Stimulated activated CD8-positive, alpha-beta memory T cell treated with anti-CD3 and anti-CD28 coated beads, Interleukin-2, amount 100 ng/mL, for 1 hour (primary cell): Measurements from ENCODE around the gene TPSD1.
A peak's percentile ranks its signal among the peaks of the same experiment; 100 is the strongest.

Experiments
- DNase-seq, 2 donors: peaks; one replicate each; pipeline ENCODE4 v3.0.0-alpha.2; 2020; ENCODE audit warnings: low read depth in 2 of 2

The TPSD1 gene

DNA sequence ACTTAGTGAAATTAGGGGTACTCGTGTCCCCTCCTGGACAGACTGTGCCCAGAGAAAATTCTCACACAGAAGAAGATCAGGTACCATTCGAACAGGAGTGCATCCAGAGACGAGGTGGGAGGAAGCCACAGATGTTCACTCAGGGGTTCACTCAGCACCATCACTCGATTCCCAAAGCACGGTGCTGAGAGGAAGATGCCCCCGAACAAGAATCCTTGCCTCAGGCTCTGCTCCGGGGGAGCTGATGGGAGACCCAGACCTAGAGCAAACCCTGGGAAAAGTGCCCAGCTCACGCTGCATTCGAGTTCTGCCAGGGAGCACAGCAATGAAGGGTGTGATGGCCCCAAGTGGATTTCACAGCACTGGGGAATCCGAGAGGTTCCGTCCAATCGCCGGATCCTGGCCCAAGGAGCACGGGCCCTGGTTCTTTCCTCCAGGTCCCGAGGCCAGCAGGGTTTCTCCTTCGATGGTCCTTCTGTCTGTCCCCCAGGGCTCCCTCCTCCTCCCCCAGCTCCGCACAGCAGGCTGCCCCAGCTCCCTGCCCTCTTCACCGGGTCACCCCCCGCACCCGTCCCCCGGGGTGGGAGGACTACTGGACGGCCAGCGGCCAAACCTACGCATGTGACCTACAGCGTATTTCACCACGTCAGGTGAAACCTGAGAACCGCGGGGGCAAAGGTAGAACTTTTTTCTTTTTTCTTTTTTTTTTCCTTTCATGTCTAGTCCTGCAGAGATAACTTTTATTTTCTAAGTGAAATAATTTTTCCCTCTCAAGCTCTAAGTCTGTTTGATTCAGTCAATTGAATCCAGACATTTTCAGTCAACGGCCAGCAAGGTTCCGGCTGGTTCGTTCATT lies 43.4 kb downstream of the TPSD1 start:
- DNase-seq: no peak

DNA sequence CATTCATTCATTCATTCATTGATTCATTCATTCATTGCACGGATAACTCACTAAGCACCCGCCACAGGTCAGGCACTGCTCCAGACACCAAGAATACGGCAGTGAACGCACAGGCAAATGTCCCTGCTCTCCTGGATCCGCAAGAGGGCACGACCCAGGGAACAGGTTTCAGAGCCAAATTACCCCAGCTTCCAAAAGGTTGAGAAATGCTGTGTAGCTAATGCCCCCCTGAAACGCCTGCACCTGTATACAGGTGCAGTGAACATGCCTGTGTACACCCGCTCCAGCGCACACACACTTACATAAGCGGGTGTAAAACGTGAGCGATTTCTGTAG lies 44.0 kb downstream of the TPSD1 start:
- DNase-seq: no peak

DNA sequence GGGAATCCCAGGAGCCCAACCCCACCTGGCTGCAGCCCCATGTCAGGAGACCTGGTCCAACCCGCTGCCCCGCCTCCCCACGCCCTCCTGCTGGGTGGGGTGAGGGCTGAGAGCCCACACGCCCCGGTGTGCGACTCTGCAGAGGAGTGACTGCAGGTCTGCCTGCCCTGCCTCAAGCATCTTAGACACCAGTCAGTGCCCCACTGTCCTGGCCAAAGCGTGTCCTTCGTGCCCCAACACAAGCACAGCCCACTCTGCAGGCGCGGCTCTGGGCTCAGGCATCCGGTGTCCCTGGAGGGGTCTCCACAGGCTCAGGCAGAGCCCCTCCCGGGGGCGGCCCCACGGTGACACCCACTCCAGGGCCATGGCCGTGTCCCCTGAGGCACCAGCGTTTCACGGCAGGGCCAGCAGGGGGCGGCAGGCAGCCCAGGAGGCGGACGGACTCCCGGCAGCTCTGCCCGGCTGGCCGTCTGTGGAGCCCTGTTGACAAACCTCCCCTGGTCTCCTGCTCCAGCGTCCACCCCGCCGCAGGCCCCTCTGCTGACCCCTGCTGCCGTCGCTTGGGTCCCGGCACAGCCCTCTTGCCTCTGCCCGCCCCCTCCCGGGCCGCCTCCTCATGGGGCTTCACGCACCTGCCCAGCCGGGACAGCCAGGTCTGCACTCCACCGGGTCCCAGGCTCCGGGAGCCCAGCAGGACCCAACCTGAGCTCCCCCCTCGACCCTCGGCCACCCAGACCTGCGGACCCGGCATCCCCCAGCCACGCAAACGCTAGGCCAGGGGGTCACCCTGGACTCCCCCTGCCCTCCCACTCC lies 45.0 kb downstream of the TPSD1 start:
- DNase-seq: peak; percentile 45 to 55

DNA sequence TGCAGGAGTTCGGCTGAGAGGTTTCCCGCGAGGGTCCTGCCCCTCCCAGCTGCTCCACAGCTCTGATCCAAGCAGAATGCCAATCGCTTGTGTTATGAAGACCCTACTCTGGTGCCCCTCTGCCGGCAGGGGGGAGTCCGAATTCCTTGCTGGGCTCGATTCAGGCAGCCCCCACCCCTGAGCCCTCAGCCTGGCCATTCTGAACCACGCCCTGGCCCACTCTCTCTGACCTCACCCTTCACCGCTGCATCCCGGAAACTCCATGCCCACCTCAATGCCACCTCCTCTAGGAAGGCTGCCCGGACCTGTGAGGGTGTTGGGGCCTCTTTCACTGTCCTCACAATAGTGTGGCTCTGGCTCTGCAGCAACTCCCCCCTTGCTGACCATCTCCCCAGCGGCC lies 45.7 kb downstream of the TPSD1 start:
- DNase-seq: no peak

DNA sequence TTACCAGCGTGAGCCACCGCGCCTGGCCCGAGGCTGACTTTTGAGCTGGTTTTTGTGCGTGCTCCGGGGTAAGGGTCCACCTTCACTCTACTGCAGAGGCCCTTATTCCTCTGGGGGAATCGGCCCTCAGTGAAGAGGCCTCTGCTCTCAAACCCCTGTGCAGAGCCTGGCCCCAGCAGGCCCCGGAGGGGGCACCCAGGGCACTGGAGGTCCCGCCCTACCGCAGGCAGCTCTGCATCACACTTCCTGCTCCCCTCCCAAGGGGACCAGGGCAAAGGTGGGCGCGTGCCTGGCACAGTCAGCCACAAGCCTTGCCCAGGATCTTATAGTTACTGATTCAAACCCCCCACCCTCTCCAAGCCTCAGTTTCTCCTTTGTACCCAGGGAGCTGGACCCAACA lies 50.0 kb downstream of the TPSD1 start:
- no peak for DNase-seq

DNA sequence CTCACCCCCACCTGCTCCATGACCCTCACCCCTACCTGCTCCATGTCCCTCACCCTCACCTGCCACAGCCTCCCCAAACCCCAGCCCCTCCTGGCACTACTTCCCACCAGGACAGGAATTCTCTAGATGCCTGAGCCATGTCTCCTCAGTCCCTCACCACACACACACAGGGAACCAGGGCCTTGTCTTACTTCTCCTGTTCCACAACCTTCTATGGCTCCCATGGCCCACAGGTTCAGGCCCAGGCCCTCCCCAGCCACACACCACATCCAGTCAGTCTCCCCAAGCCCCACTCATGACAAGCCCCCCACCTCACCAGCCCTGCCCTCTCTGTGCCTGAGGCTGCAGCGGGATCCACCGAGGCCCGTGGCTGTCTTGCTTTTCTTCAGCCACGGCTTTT lies 50.5 kb downstream of the TPSD1 start:
- DNase-seq: no peak

DNA sequence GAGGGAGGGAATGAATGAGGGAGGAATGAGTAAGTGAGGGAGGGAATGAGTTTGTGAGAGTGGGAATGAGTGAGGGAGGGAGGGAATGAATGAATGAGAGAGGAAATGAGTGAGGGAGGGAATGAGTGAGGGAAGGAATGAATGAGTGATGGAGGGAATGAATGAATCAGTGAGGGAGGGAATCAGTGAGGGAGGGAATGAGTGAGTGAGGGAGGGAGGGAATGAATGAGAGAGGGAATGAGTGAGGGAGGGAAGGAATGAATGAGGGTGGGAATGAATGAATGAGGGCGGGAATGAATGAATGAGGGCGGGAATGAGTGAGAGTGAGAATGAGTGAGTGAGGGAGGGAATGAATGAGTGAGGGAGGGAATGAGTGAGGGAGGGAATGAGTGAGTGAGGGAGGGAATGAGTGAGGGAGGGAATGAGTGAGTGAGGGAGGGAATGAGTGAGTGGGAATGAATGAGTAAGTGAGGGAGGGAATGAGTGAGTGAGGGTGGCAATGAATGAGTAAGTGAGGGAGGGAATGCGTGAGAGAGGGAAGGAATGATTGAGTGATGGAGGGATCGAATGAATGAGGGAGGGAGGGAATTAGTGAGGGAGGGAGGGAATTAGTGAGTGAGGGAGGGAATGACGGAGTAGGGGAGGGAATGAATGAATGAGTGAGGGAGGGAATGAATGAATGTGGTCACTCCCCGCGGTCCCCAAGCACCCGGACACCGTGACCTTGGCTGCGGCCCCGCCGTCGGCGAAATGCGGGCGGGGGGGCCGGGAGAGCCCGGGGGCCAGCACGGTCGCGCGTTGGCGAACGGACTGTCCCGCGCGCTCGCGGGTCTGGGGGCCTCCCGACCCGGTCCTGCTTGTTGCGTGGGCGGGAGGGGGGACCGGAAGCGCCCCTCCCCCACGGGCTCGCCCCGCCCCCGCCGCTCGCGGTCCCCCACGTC lies 52.4 kb downstream of the TPSD1 start:
- DNase-seq: no peak
